ENCODE results near the gene TRIM16.
"Not testable (repeated sequence)": the region's sequence is repeated elsewhere in the genome, so short reads cannot be mapped to it uniquely, and the experiment has no call there.

- not testable (repeated sequence) for TF ChIP-seq CTCF (IDR thresholded peaks at IDR 0.05; ENCODE audit: insufficient read depth, low read length, poor library complexity, severe bottlenecking); EZH2phosphoT487 (conservative IDR thresholded peaks at IDR 0.05; ENCODE audit: low read length)
These were observed 8.1 kb downstream of the TRIM16 start for GRCh38 chr17:15675991-15676390.

Measured in SU-DHL-6 (cell line).